Measurements from ENCODE around the gene BICDL2.

DNA sequence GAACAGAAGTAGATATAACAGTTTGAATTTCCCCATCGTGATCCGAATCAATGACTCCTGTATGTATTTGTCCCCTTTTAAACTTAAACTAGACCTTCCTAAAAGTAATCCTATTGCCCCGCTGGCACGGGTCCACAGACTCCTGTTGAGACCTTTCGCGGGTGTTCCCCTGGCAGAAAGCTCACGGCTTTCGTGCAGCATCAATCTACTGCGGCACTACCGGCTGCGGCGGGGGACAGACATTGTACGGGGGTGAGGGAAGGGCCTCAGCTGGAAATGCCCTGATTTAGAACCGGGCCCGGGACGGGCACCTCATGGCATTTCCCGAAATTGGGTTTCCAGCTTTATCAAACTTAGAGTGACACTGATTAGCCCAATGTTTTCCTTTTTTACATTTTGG lies 43.3 kb upstream of the BICDL2 start:
- TF ChIP-seq, protein P1, sequence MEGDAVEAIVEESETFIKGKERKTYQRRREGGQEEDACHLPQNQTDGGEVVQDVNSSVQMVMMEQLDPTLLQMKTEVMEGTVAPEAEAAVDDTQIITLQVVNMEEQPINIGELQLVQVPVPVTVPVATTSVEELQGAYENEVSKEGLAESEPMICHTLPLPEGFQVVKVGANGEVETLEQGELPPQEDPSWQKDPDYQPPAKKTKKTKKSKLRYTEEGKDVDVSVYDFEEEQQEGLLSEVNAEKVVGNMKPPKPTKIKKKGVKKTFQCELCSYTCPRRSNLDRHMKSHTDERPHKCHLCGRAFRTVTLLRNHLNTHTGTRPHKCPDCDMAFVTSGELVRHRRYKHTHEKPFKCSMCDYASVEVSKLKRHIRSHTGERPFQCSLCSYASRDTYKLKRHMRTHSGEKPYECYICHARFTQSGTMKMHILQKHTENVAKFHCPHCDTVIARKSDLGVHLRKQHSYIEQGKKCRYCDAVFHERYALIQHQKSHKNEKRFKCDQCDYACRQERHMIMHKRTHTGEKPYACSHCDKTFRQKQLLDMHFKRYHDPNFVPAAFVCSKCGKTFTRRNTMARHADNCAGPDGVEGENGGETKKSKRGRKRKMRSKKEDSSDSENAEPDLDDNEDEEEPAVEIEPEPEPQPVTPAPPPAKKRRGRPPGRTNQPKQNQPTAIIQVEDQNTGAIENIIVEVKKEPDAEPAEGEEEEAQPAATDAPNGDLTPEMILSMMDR (IDR thresholded peaks at IDR 0.05): no peak
- no peak for TF ChIP-seq POLR2AphosphoS5 (IDR thresholded peaks at IDR 0.05)
- TF ChIP-seq POLR2A (IDR thresholded peaks at IDR 0.05): no peak
- no peak for TF ChIP-seq EP300 (IDR thresholded peaks at IDR 0.05)

Measured in gastroesophageal sphincter (tissue), 3 donors.